H9 (cell line): Measurements from ENCODE around the gene KRT85. TPM values are rescaled to one million over a fixed set of nuclear protein-coding genes. Genes with fewer than 3 reads are reported as not detected.

Source experiments
- DNase-seq: peaks from one replicate; pipeline ENCODE4 v3.0.0-alpha.2; 2017
- H2AFZ ChIP-seq: one replicate; pipeline ENCODE4 v1.6.1; 2013; ENCODE audit warnings: mild to moderate bottlenecking, low read length, control low read depth, moderate library complexity
- H2AK5ac ChIP-seq: 2 replicates; pipeline ENCODE4 v1.6.1; 2013; ENCODE audit warnings: low read length, control low read depth, mixed read lengths; ENCODE audit not compliant: insufficient read length
- H2BK120ac ChIP-seq: one replicate; pipeline ENCODE4 v1.6.1; 2013; ENCODE audit warnings: low read depth, mild to moderate bottlenecking, low read length, control low read depth, inconsistent platforms; ENCODE audit not compliant: poor library complexity, severe bottlenecking
- H2BK12ac ChIP-seq: 2 replicates; pipeline ENCODE4 v1.6.1; 2013; ENCODE audit warnings: low read length, control low read depth, mixed read lengths, low read depth; ENCODE audit not compliant: insufficient read length
- H2BK15ac ChIP-seq: 2 replicates; pipeline ENCODE4 v1.6.1; 2013; ENCODE audit warnings: low read depth, low read length, control low read depth
- H2BK20ac ChIP-seq: one replicate; pipeline ENCODE4 v1.6.1; 2013; ENCODE audit warnings: low read depth, mild to moderate bottlenecking, low read length, control low read depth, inconsistent platforms; ENCODE audit not compliant: poor library complexity, severe bottlenecking
- H2BK5ac ChIP-seq: 2 replicates; pipeline ENCODE4 v1.6.1; 2013; ENCODE audit warnings: low read length, control low read depth, mixed read lengths; ENCODE audit not compliant: insufficient read length
- H3K14ac ChIP-seq: 2 replicates; pipeline ENCODE4 v1.6.1; 2013; ENCODE audit warnings: low read length, control low read depth; ENCODE audit not compliant: insufficient read depth
- H3K18ac ChIP-seq: 2 replicates; pipeline ENCODE4 v1.6.1; 2013; ENCODE audit warnings: low read depth, mild to moderate bottlenecking, mixed read lengths, low read length, control low read depth; ENCODE audit not compliant: insufficient read length
- H3K23ac ChIP-seq: 2 replicates; pipeline ENCODE4 v1.6.1; 2013; ENCODE audit warnings: low read length, control low read depth, mixed read lengths, low read depth; ENCODE audit not compliant: insufficient read length
- H3K23me2 ChIP-seq: 2 replicates; pipeline ENCODE4 v1.6.1; 2013; ENCODE audit warnings: low read depth, mild to moderate bottlenecking, mixed read lengths, low read length, control low read depth; ENCODE audit not compliant: insufficient read length, poor library complexity, severe bottlenecking
- H3K27ac ChIP-seq: 2 replicates; pipeline ENCODE4 v1.5.1; 2013; ENCODE audit warnings: low read length, control low read depth, mixed read lengths, low read depth; ENCODE audit not compliant: insufficient read length
- H3K27me3 ChIP-seq: 2 replicates; pipeline ENCODE4 v1.6.1; 2013; ENCODE audit warnings: low read length, control low read depth, inconsistent platforms; ENCODE audit not compliant: insufficient read depth
- H3K4ac ChIP-seq: 2 replicates; pipeline ENCODE4 v1.6.1; 2013; ENCODE audit warnings: low read depth, mild to moderate bottlenecking, control low read depth, inconsistent platforms, low read length, moderate library complexity
- H3K4me1 ChIP-seq: 2 replicates; pipeline ENCODE4 v1.6.1; 2013; ENCODE audit warnings: low read length, control low read depth, inconsistent platforms; ENCODE audit not compliant: insufficient read depth
- H3K4me2 ChIP-seq: 2 replicates; pipeline ENCODE4 v1.6.1; 2013; ENCODE audit warnings: low read length, control low read depth, mixed read lengths; ENCODE audit not compliant: insufficient read length, insufficient read depth
- H3K56ac ChIP-seq: 2 replicates; pipeline ENCODE4 v1.6.1; 2013; ENCODE audit warnings: low read depth, mild to moderate bottlenecking, mixed read lengths, low read length, control low read depth; ENCODE audit not compliant: insufficient read length
- H3K79me1 ChIP-seq: 2 replicates; pipeline ENCODE4 v1.6.1; 2013; ENCODE audit warnings: low read depth, mild to moderate bottlenecking, moderate library complexity, low read length, control low read depth, inconsistent platforms; ENCODE audit not compliant: insufficient read depth, poor library complexity, severe bottlenecking
- H3K79me2 ChIP-seq: 2 replicates; pipeline ENCODE4 v1.6.1; 2013; ENCODE audit warnings: low read length, control low read depth, inconsistent platforms; ENCODE audit not compliant: insufficient read depth
- H3K9ac ChIP-seq: 2 replicates; pipeline ENCODE4 v1.6.1; 2013; ENCODE audit warnings: low read length, control low read depth, mixed read lengths; ENCODE audit not compliant: insufficient read length; ENCODE audit errors: extremely low read depth
- H3K9me3 ChIP-seq: one replicate; pipeline ENCODE4 v1.6.1; 2013; ENCODE audit warnings: low read depth, low read length, inconsistent platforms; ENCODE audit not compliant: control insufficient read depth
- H3T11ph ChIP-seq: one replicate; pipeline ENCODE4 v1.6.1; 2013; ENCODE audit warnings: mild to moderate bottlenecking, low read length, control low read depth, inconsistent platforms
- H4K20me1 ChIP-seq: one replicate; pipeline ENCODE4 v1.6.1; 2013; ENCODE audit not compliant: control insufficient read depth, insufficient read length, insufficient read depth
- H4K5ac ChIP-seq: 2 replicates; pipeline ENCODE4 v1.6.1; 2013; ENCODE audit warnings: low read depth, mild to moderate bottlenecking, mixed read lengths, low read length, control low read depth; ENCODE audit not compliant: insufficient read length
- H4K8ac ChIP-seq: replicated peaks from 2 replicates; pipeline ENCODE4 v1.6.1; 2013; ENCODE audit warnings: low read length, control low read depth, mixed read lengths, low read depth; ENCODE audit not compliant: insufficient read length
- H4K91ac ChIP-seq: 2 replicates; pipeline ENCODE4 v1.6.1; 2013; ENCODE audit warnings: low read depth, mild to moderate bottlenecking, moderate library complexity, mixed read lengths, low read length, control low read depth; ENCODE audit not compliant: insufficient read length
- H3K27ac Mint-ChIP-seq, 3 experiments: 2 replicates in 2 of 3; 3 replicates in 1 of 3; pipeline ENCODE4 v1.8.0; 2020 to 2021; ENCODE audit warnings: mixed read lengths in 3 of 3, mild to moderate bottlenecking in 1 of 3, moderate library complexity in 1 of 3
- H3K27me3 Mint-ChIP-seq: 2 replicates; pipeline ENCODE4 v1.8.0; 2021; ENCODE audit warnings: low read depth, mild to moderate bottlenecking, moderate library complexity, mixed read lengths
- H3K36me3 Mint-ChIP-seq, 3 experiments: 2 replicates in 2 of 3; 3 replicates in 1 of 3; pipeline ENCODE4 v1.8.0; 2020 to 2021; ENCODE audit warnings: low read depth in 3 of 3, mixed read lengths in 3 of 3; ENCODE audit not compliant: insufficient read depth in 1 of 3
- H3K4me1 Mint-ChIP-seq, 2 experiments: 2 replicates each; pipeline ENCODE4 v1.8.0; 2020; ENCODE audit warnings: mixed read lengths in 2 of 2
- H3K4me3 Mint-ChIP-seq, 2 experiments: 2 replicates in 1 of 2; 3 replicates in 1 of 2; pipeline ENCODE4 v1.8.0; 2020 to 2021; ENCODE audit warnings: mild to moderate bottlenecking in 2 of 2, mixed read lengths in 2 of 2, moderate library complexity in 1 of 2
- H3K9me3 Mint-ChIP-seq, 2 experiments: 2 replicates in 1 of 2; 3 replicates in 1 of 2; pipeline ENCODE4 v1.8.0; 2020; ENCODE audit warnings: mild to moderate bottlenecking in 2 of 2, mixed read lengths in 2 of 2, moderate library complexity in 1 of 2
- WGBS: extraction: QIAGEN DNeasy Blood & Tissue Kit; methylation state at CpG from one replicate; pipeline ENCODE4 v1.1.7; 2013; ENCODE audit warnings: missing lambda C conversion rate, low lambda C conversion rate, mixed read lengths; ENCODE audit not compliant: insufficient read length; ENCODE audit errors: extremely low coverage; 5-methylcytosine and 5-hydroxymethylcytosine counted together
- total RNA-seq: library from RNA; stranded (reverse); gene quantifications from 2 replicates; pipeline ENCODE4 v1.2.1, GENCODE V29; 2021
- TF ChIP-seq, protein P1 (sequence below): fragments of 200-600 bp; sonication (generic); conservative IDR thresholded peaks from 3 replicates; pipeline ENCODE4 v1.8.0; 2021; ENCODE audit warnings: antibody characterized with exemption, mild to moderate bottlenecking

KRT85 gene
- total RNA-seq, 1 experiment from 2014 or later = not detected

DNA sequence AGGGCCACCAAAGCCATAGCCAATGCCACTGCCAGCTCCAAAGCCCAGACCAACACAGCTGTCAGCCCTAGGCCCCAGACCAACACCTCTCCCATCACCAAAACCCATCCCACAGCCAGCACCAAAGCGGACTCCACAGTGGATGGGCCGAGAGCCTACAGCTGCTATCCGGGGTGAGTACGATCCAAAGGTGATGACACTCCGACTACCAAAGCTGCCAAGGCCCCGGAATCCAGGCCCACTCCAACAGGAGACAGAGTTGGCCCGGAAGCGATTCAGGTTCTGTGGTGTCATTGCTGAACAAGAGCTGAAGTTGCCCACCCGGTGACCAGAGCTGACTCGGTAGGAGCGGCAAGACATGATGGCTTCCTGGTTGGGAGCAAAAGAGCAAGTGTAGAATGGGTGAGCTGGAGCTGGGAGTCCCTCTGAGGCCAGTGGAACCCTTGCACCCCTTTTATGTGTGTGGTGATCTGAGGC is 18.0 kb upstream of the KRT85 start, which contains the start of gene KRT84:
Gene KRT84 (minus strand): TSS at position 427 of the 477 bp plus-strand sequence. CDS start 67 bp downstream, at position 360.
- Histone ChIP-seq H3K23me2 (no peaks in the 10 kb centered on the region), H2BK20ac (no peak within 1 kb of the TSS), H3K4me2 (no peak within 1 kb of the TSS), H3K9ac (no peak within 1 kb of the TSS), H2BK12ac (no peak within 1 kb of the TSS), H4K91ac (no peak within 1 kb of the TSS), H3K79me2 (no peaks in the 10 kb centered on the region), H2BK15ac (no peak within 1 kb of the TSS), H3K79me1 (no peaks in the 10 kb centered on the region), H2AFZ (no peak within 1 kb of the TSS), H3K4ac (no peak within 1 kb of the TSS), H3K14ac (no peak within 1 kb of the TSS), H3T11ph (no peak within 1 kb of the TSS), H3K9me3 (no peaks in the 10 kb centered on the region), H4K5ac (no peak within 1 kb of the TSS), H3K4me1 (no peaks in the 10 kb centered on the region), H4K20me1 (no peaks in the 10 kb centered on the region), H3K27ac (no peak within 1 kb of the TSS), H2BK120ac (no peak within 1 kb of the TSS), H3K23ac (no peak within 1 kb of the TSS), H3K27me3 (no peaks in the 10 kb centered on the region), H2AK5ac (no peak within 1 kb of the TSS), H3K18ac (no peak within 1 kb of the TSS), H4K8ac (no peak within 1 kb of the TSS), H2BK5ac (no peak within 1 kb of the TSS), H3K56ac (no peak within 1 kb of the TSS)
- no CpG with 5 or more reads among the region's 11 CpGs for WGBS
- TF ChIP-seq, protein P1, sequence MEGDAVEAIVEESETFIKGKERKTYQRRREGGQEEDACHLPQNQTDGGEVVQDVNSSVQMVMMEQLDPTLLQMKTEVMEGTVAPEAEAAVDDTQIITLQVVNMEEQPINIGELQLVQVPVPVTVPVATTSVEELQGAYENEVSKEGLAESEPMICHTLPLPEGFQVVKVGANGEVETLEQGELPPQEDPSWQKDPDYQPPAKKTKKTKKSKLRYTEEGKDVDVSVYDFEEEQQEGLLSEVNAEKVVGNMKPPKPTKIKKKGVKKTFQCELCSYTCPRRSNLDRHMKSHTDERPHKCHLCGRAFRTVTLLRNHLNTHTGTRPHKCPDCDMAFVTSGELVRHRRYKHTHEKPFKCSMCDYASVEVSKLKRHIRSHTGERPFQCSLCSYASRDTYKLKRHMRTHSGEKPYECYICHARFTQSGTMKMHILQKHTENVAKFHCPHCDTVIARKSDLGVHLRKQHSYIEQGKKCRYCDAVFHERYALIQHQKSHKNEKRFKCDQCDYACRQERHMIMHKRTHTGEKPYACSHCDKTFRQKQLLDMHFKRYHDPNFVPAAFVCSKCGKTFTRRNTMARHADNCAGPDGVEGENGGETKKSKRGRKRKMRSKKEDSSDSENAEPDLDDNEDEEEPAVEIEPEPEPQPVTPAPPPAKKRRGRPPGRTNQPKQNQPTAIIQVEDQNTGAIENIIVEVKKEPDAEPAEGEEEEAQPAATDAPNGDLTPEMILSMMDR = no peak
- DNase-seq = no peak
- Mint-ChIP-seq H3K4me3 (no peak within 1 kb of the TSS), H3K9me3 (no peaks in the 10 kb centered on the region; a peak in 1 of 5 replicates), H3K36me3 (no peaks in the 10 kb centered on the region), H3K27me3 (peaks cover 22% of the 10 kb centered on the region), H3K4me1 (peaks cover 5 to 9% of the 10 kb centered on the region in 2 experiments), H3K27ac (no peak within 1 kb of the TSS)
